ENCODE results near the gene OR4C46.

DNA sequence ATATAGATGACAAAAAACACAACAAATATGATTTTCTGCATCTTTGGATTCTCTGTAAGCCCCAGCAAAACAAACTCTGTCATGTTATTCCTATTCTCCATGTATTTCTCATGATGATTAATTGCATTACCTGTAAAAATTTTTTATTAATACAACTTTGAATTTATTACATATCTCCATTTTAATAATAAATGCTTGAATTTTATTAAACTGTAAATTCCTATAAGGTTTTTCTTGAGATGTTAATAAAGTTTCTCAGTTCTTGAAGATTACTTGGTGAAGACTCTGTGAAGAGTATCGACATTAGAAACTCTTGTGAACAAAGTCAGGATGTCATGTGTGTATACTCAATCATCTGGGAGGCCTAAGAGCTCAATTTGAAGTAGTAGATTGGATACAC is at the start of gene OR4C46:
- no peak for TF ChIP-seq FOXM1 (IDR thresholded peaks at IDR 0.05; ENCODE audit: low read depth, low read length)
- TF ChIP-seq KDM1A (IDR thresholded peaks at IDR 0.05; ENCODE audit: borderline replicate concordance) = no peak
- TF ChIP-seq, protein P1, sequence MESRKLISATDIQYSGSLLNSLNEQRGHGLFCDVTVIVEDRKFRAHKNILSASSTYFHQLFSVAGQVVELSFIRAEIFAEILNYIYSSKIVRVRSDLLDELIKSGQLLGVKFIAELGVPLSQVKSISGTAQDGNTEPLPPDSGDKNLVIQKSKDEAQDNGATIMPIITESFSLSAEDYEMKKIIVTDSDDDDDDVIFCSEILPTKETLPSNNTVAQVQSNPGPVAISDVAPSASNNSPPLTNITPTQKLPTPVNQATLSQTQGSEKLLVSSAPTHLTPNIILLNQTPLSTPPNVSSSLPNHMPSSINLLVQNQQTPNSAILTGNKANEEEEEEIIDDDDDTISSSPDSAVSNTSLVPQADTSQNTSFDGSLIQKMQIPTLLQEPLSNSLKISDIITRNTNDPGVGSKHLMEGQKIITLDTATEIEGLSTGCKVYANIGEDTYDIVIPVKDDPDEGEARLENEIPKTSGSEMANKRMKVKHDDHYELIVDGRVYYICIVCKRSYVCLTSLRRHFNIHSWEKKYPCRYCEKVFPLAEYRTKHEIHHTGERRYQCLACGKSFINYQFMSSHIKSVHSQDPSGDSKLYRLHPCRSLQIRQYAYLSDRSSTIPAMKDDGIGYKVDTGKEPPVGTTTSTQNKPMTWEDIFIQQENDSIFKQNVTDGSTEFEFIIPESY (IDR thresholded peaks at IDR 0.05) = no peak
- no peak for TF ChIP-seq POLR2A (IDR thresholded peaks at IDR 0.05; ENCODE audit: low read depth, low read length)
- no peak for TF ChIP-seq EZH2 (IDR thresholded peaks at IDR 0.05; ENCODE audit: borderline replicate concordance, control insufficient read depth, low read depth, low read length)
- TF ChIP-seq MAX (IDR thresholded peaks at IDR 0.05; ENCODE audit: low read depth, low read length) = no peak
